ENCODE data around the gene NSDHL. TPM values are rescaled to one million over a fixed set of nuclear protein-coding genes. Genes with fewer than 3 reads are reported as not detected.

NSDHL gene
- polyA plus RNA-seq, 2 of the 4 experiments (the other 2 are of a cell fraction) = 24.9 to 50.5 TPM

GRCh38 chrX:152913346-152913745 is 82.5 kb downstream of the NSDHL start:
- H3K27ac ChIP-seq = no peak overlapping the region
- TF ChIP-seq USF2 (IDR thresholded peaks at IDR 0.05) = no peak
- TF ChIP-seq CHD2 (IDR thresholded peaks at IDR 0.05; ENCODE audit: low read length, partially characterized antibody) = no peak
- TF ChIP-seq REST (IDR thresholded peaks at IDR 0.05) = no peak
- no peak for TF ChIP-seq HEYL (CRISPR knock-in tag; IDR thresholded peaks at IDR 0.05)
- no peak for TF ChIP-seq EHMT2 (IDR thresholded peaks at IDR 0.05; ENCODE audit: low read depth)
- TF ChIP-seq FOXS1 (CRISPR knock-in tag; IDR thresholded peaks at IDR 0.05) = no peak
- TF ChIP-seq TFCP2L1 (CRISPR knock-in tag; IDR thresholded peaks at IDR 0.05) = no peak
- no peak for TF ChIP-seq BHLHE40 (IDR thresholded peaks at IDR 0.05; ENCODE audit: low read depth, low read length)
- TF ChIP-seq RARB (CRISPR knock-in tag; IDR thresholded peaks at IDR 0.05) = no peak
- no peak for TF ChIP-seq EHF (CRISPR knock-in tag; IDR thresholded peaks at IDR 0.05)
- no peak for TF ChIP-seq BCL3 (IDR thresholded peaks at IDR 0.05)
- no peak for TF ChIP-seq RAD21 (conservative IDR thresholded peaks at IDR 0.05 in 1 of 2, IDR thresholded peaks at IDR 0.05 in 1 of 2)
- no peak for TF ChIP-seq RCOR1 (IDR thresholded peaks at IDR 0.05; ENCODE audit: low read depth, low read length)
- no peak for TF ChIP-seq NFE2L2 (conservative IDR thresholded peaks at IDR 0.05; ENCODE audit: low read length)
- TF ChIP-seq NPAS2 (CRISPR knock-in tag; IDR thresholded peaks at IDR 0.05; ENCODE audit: borderline replicate concordance) = no peak
- TF ChIP-seq NR3C1 (IDR thresholded peaks at IDR 0.05) = no peak
- TF ChIP-seq EP300 (IDR thresholded peaks at IDR 0.05) = no peak
- no peak for TF ChIP-seq KDM1A (IDR thresholded peaks at IDR 0.05; ENCODE audit: low read depth)
- no peak for TF ChIP-seq HOXA7 (CRISPR knock-in tag; IDR thresholded peaks at IDR 0.05)
- no peak for TF ChIP-seq MAFK (IDR thresholded peaks at IDR 0.05; ENCODE audit: partially characterized antibody)
- no peak overlapping the region for H3K4me2 ChIP-seq
- FAIRE-seq = no peak
- POLR2A ChIA-PET = no interaction called here
- no peaks in the 10 kb centered on the region for H3K9me3 ChIP-seq
- CTCF ChIA-PET = interaction anchor here (1.3 to 5.8 kb wide), 5 partner anchors 9 to 1408 kb away, joined by 3 to 30 read pairs (median 3); no protein-coding TSS in a partner anchor
- peaks cover 9% of the 10 kb centered on the region; the same call in 2 of the 3 replicates for H3K4me1 ChIP-seq
- H3K4me3 ChIP-seq = no peak overlapping the region
- peak in 1 of 2 experiments; percentile 47; a peak in 3 of 6 replicates for ATAC-seq
- 78% methylated on average over 6 of the region's 10 CpGs for WGBS (ENCODE audit: missing lambda C conversion rate)
- no peak for DNase-seq (ENCODE audit: low read depth in 1 of 2, low spot score in 1 of 2)

- TF ChIP-seq NPAS2 (CRISPR knock-in tag; IDR thresholded peaks at IDR 0.05; ENCODE audit: borderline replicate concordance) (no peak), FOSL2 (IDR thresholded peaks at IDR 0.05) (no peak), FOSL2 (CRISPR knock-in tag; IDR thresholded peaks at IDR 0.05) (no peak), HDAC2 (IDR thresholded peaks at IDR 0.05) (no peak), CHD2 (IDR thresholded peaks at IDR 0.05; ENCODE audit: low read length, partially characterized antibody) (no peak)
- WGBS (ENCODE audit: missing lambda C conversion rate) = 80% methylated on average over 4 of the region's 6 CpGs
- FAIRE-seq = no peak
Measured at GRCh38 chrX:152913910-152914309, 83.0 kb downstream of the NSDHL start.

More at GRCh38 chrX:152913910-152914309, 83.0 kb downstream of the NSDHL start:
- POLR2A ChIA-PET = no interaction called here
- Histone ChIP-seq H3K4me1 (peaks cover 9% of the 10 kb centered on the region; the same call in 2 of the 3 replicates), H3K27ac (no peak overlapping the region), H3K4me2 (no peak overlapping the region), H3K4me3 (no peak overlapping the region), H3K9me3 (no peaks in the 10 kb centered on the region)
- DNase-seq (ENCODE audit: low read depth in 1 of 2, low spot score in 1 of 2) = no peak
- CTCF ChIA-PET = interaction anchor here (1.3 to 5.8 kb wide), 6 partner anchors 8 to 1409 kb away, joined by 3 to 30 read pairs (median 8); no protein-coding TSS in a partner anchor
- ATAC-seq = no peak
